OCI-LY3 (cell line): ENCODE data around the gene PLD4.

Experiments used
- H2AFZ ChIP-seq: fragments of 200-600, 300-600 bp; shearing (Covaris generic); 2 replicates; pipeline ENCODE4 v1.6.0; 2014; ENCODE audit warnings: antibody characterized with exemption, low read depth, low read length
- H3K27ac ChIP-seq: fragments of 200-600, 300-600 bp; sonication (generic); 2 replicates; pipeline ENCODE4 v1.5.1; 2014; ENCODE audit warnings: mild to moderate bottlenecking, low read length, moderate library complexity, mixed read lengths
- H3K27me3 ChIP-seq: fragments of 200-600, 300-600 bp; sonication (generic); 2 replicates; pipeline ENCODE4 v1.6.1; 2014; ENCODE audit warnings: low read depth, low read length, mixed read lengths
- H3K36me3 ChIP-seq: fragments of 200-600, 300-600 bp; sonication (generic); replicated peaks from 2 replicates; pipeline ENCODE3; 2014; ENCODE audit warnings: low read depth, low read length, mixed read lengths
- H3K4me1 ChIP-seq: fragments of 300-600, 200-600 bp; sonication (generic); 2 replicates; pipeline ENCODE4 v1.6.1; 2014; ENCODE audit warnings: low read length, mixed read lengths
- H3K4me2 ChIP-seq: fragments of 200-600, 300-600 bp; sonication (generic); 2 replicates; pipeline ENCODE4 v1.6.1; 2014; ENCODE audit warnings: low read length, mixed read lengths
- H3K4me3 ChIP-seq: fragments of 300-600, 200-600 bp; sonication (generic); 2 replicates; pipeline ENCODE4 v1.5.1; 2014; ENCODE audit warnings: antibody characterized with exemption, mild to moderate bottlenecking, low read length, moderate library complexity
- H3K79me2 ChIP-seq: fragments of 300-600, 200-600 bp; shearing (Covaris generic); 2 replicates; pipeline ENCODE4 v1.6.1; 2014; ENCODE audit warnings: mild to moderate bottlenecking, low read length, mixed read lengths
- H3K9ac ChIP-seq: fragments of 300-600, 200-600 bp; shearing (Covaris generic); 2 replicates; pipeline ENCODE4 v1.6.0; 2014; ENCODE audit warnings: mild to moderate bottlenecking, low read length, moderate library complexity
- H3K9me3 ChIP-seq: fragments of 200-600, 300-600 bp; shearing (Covaris generic); 2 replicates; pipeline ENCODE4 v1.6.1; 2014; ENCODE audit warnings: low read length, mixed read lengths; ENCODE audit not compliant: insufficient read depth
- H4K20me1 ChIP-seq: fragments of 200-600, 300-600 bp; sonication (generic); 2 replicates; pipeline ENCODE4 v1.6.1; 2016; ENCODE audit warnings: low read length, mixed read lengths; ENCODE audit not compliant: insufficient read depth
- EZH2phosphoT487 ChIP-seq: fragments of 200-600 bp; shearing (Covaris generic); IDR thresholded peaks from 2 replicates; pipeline ENCODE4 v1.6.1; 2018; ENCODE audit warnings: antibody characterized with exemption, mixed run types, low read depth
- TF ChIP-seq, protein P1 (sequence below): fragments of 200-600, 300-600 bp; sonication (generic); IDR thresholded peaks from 2 replicates; pipeline ENCODE4 v1.5.1; 2014; ENCODE audit warnings: antibody characterized with exemption, low read length, low read depth

PLD4 gene

DNA sequence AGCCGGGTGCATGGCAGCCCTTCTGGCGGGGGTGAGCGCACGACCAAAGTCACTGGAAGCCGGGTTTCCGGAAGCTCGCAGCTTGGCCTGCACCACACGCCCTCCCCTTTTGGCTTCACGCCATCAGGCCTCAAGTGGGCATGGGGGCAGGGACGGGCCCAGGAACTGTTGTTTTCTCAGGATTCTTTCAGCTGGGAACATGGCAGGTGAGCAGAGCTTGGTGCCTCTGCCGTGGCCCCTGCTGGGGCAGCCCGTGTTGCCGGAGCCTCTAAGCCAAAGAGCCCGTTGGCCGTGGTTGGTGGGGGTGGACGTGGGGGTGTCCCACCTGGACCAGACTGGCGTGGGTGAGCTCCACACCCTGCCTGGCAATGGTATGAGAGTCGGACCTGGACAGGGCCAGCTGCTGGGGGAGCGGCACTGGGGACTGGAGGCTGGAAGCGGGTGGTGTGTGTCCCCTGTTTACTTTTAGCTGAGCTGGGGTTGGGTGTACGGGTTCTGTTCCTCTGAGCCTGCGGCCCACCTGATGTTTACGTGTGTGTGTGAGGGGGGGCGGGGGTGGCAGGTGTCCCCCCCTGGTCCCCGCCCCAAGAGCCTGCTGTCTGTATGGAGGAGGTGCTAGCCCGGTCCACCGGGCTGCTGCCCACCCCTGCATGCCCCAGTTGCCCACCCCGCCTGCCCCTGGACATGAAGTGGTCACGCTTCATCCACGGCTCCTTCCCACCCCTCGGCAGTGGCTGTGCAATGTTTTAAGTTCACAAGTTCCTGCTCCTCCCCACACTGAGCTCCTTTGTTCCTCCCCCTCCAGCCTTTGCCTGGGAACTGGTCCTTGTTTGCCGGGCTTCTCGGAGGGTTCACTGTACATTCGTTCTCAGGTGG lies 28.7 kb upstream of the PLD4 start:
- H3K27me3 ChIP-seq = no peaks in the 10 kb centered on the region
- TF ChIP-seq EZH2phosphoT487 = no peak
- TF ChIP-seq, protein P1, sequence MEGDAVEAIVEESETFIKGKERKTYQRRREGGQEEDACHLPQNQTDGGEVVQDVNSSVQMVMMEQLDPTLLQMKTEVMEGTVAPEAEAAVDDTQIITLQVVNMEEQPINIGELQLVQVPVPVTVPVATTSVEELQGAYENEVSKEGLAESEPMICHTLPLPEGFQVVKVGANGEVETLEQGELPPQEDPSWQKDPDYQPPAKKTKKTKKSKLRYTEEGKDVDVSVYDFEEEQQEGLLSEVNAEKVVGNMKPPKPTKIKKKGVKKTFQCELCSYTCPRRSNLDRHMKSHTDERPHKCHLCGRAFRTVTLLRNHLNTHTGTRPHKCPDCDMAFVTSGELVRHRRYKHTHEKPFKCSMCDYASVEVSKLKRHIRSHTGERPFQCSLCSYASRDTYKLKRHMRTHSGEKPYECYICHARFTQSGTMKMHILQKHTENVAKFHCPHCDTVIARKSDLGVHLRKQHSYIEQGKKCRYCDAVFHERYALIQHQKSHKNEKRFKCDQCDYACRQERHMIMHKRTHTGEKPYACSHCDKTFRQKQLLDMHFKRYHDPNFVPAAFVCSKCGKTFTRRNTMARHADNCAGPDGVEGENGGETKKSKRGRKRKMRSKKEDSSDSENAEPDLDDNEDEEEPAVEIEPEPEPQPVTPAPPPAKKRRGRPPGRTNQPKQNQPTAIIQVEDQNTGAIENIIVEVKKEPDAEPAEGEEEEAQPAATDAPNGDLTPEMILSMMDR = no peak
- H3K36me3 ChIP-seq = no peaks in the 10 kb centered on the region
- H3K4me2 ChIP-seq = peak overlapping the region; percentile 33
- no peaks in the 10 kb centered on the region for H3K79me2 ChIP-seq
- H3K9ac ChIP-seq = no peak overlapping the region
- H3K4me3 ChIP-seq = no peak overlapping the region
- H4K20me1 ChIP-seq = no peaks in the 10 kb centered on the region
- no peak overlapping the region for H3K27ac ChIP-seq
- no peaks in the 10 kb centered on the region for H3K9me3 ChIP-seq
- H2AFZ ChIP-seq = no peak overlapping the region
- peaks cover 26% of the 10 kb centered on the region for H3K4me1 ChIP-seq

- no peak for TF ChIP-seq EZH2phosphoT487
- TF ChIP-seq, protein P1 = no peak
- no peak overlapping the region for H3K4me3 ChIP-seq
- H3K27me3 ChIP-seq = no peaks in the 10 kb centered on the region
- H4K20me1 ChIP-seq = no peaks in the 10 kb centered on the region
- H3K9me3 ChIP-seq = no peaks in the 10 kb centered on the region
- H3K27ac ChIP-seq = no peak overlapping the region
- no peak overlapping the region; the same call in 1 of the 2 replicates for H3K4me2 ChIP-seq
- H3K79me2 ChIP-seq = no peaks in the 10 kb centered on the region
- H3K9ac ChIP-seq = no peak overlapping the region
- no peaks in the 10 kb centered on the region for H3K36me3 ChIP-seq
- H3K4me1 ChIP-seq = peaks cover 32% of the 10 kb centered on the region
- no peak overlapping the region for H2AFZ ChIP-seq
Observed at GRCh38 chr14:104897330-104898194, 27.1 kb upstream of the PLD4 start.

- H3K27ac ChIP-seq = no peak overlapping the region
- H3K79me2 ChIP-seq = no peaks in the 10 kb centered on the region
- H3K4me3 ChIP-seq = no peak overlapping the region
- no peak overlapping the region for H3K4me2 ChIP-seq
- H3K4me1 ChIP-seq = peaks cover 32% of the 10 kb centered on the region
- H2AFZ ChIP-seq = no peak overlapping the region
- no peaks in the 10 kb centered on the region for H3K27me3 ChIP-seq
- no peak overlapping the region for H3K9ac ChIP-seq
- H4K20me1 ChIP-seq = no peaks in the 10 kb centered on the region
- TF ChIP-seq EZH2phosphoT487 = no peak
- TF ChIP-seq, protein P1 = no peak
- 0 out of 2 replicates have a peak, but pooled peaks cover under 1% of the 10 kb centered on the region for H3K9me3 ChIP-seq
- no peaks in the 10 kb centered on the region for H3K36me3 ChIP-seq
Observed at GRCh38 chr14:104898195-104898558, 26.5 kb upstream of the PLD4 start.
